NCI-H748 (cell line): Measurements from ENCODE around the gene DCAF5.
"Not testable (repeated sequence)": the region's sequence is repeated elsewhere in the genome, so short reads cannot be mapped to it uniquely, and the experiment has no call there.

Experiments used
- DNase-seq: peaks from one replicate; lab custom pipeline; 2025; ENCODE audit not compliant: unreplicated experiment; lab: John Stamatoyannopoulos, UW

DCAF5 gene

GRCh38 chr14:69043596-69044260 is 109.2 kb downstream of the DCAF5 start:
- DNase-seq: no peak

DNA sequence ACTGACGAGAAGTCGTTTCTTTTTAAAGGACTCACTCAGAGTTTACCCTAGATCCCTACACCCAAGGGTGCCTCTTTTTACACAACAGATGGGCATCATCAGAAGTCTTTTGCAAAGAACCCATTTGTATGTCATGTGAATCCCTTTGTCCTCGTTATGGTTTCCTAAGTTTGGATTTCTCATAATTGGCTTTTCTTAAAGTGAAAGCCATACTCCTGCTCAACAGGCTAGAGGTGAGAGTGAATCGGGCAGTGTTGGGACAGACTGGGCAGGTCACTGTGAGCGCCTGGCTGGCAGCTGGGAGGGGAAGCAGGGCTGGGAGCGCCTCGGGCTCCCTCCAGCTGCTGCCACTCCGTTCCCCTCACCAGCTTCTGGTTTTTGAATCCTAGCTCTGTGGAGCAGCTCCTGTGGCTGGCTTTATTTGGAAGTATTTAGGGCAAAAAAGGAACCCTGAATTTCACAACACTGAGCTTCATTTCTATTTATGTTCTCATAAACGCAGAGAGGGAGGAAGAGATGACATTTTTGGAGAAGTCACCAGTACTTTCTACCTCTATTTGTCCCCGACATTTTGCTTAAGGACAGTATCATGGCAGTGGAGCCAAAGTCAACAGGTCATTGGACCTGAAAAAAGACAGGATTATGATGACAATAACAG is 110.0 kb downstream of the DCAF5 start:
- peak; percentile 23 for DNase-seq

DNA sequence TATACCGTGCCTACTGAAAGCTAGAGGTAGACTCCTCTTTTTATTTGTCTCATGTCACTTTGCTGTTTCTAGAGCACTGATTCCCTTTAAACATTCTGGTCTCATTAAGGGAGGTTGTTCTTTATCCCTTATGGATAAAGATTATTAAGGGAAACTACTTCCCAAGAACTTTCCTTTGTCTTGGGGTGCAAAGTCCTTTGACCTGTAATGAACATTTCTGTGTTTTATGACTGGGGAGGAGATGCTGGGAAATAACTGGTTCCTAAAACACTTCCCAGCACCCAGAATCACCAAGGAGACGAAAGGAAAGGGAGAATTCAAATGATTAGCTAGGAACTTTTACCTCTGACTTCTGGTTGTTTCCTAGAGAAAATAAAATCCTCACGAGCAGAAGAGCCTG is 110.6 kb downstream of the DCAF5 start:
- DNase-seq: no peak

GRCh38 chr14:69041783-69042182 is 111.1 kb downstream of the DCAF5 start:
- no peak for DNase-seq

GRCh38 chr14:69040353-69040752 is 112.6 kb downstream of the DCAF5 start:
- no peak for DNase-seq

DNA sequence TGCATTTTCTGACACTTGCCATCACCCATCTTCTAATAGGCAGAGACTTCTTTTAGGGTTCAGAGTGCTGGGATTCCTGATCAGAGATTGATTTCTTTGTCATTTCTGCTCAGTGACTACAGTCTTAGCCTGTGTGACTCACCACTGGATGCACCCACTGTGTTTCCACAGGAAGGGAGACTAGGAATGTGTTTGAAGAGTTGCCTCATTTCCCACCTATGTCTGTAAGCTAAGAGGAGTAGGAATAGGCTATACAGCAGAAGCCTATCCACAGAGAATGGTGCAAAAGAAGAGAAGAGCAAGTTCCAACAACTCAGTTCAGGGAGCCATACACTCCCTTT is 113.7 kb downstream of the DCAF5 start:
- no peak for DNase-seq

- DNase-seq: no peak
Measured at GRCh38 chr14:69038455-69039287, 114.2 kb downstream of the DCAF5 start.

GRCh38 chr14:69037790-69038454 is 115.0 kb downstream of the DCAF5 start:
- no peak for DNase-seq

DNA sequence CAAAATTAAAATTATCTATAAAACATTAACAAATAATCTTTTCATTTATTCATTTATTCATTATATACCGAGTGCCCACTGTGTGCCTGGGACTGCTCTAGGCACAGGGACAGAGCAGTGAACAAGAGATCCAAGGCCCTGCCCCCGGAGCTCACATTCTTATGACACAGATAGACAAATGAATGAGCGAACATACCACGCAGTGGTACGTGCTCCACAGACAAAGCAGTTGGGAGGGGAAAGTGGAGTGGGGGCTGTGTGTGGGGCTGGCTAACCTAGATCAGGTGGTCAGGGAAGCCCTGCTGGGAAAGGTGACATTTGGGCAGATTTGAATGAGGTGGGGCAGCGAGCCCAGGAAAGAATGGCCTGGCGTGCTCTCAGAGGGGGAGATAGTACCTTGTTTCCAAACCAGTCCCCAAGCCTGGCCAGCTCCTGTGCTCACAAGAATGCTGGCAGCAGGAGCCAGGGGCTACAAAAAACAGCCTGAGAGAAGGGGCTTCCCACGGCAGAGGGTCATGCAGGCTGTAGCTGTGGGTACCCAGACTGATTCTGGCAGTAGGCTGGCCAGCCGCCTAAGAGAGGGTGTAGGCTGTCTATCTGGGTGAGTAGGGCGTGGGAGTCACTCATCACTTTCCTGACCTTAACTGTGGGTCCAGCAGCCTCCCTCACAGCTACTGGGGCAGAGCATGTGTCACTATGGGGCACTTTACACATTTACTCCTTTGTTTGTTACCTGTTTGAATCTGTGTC is 116.0 kb downstream of the DCAF5 start:
- DNase-seq: no peak

- no peak for DNase-seq
Measured at GRCh38 chr14:69034612-69035262, 118.2 kb downstream of the DCAF5 start.

- no peak for DNase-seq
Measured at GRCh38 chr14:69027242-69027913, 125.5 kb downstream of the DCAF5 start.

DNA sequence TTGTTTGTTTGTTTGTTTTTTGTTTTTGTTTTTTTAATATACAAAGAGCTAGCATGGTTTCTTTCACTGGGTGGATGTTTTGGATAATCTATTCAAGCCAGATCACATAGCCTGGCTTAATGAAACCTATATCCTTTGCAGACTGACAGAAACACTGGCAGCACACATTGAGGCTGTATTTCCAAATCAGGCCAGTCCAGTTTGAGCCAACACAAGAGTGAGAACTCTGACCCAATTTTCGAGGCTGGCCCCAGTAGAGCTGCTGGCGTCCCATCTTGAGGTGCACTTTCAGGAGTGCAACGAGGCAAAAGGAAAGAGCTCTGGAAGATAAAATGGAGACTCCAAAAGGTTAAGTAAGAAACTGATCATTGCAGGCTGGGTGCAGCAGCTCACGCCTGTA is 129.9 kb downstream of the DCAF5 start:
- no peak for DNase-seq

- not testable (repeated sequence) for DNase-seq
Measured at GRCh38 chr14:69022093-69022492, 130.8 kb downstream of the DCAF5 start.

DNA sequence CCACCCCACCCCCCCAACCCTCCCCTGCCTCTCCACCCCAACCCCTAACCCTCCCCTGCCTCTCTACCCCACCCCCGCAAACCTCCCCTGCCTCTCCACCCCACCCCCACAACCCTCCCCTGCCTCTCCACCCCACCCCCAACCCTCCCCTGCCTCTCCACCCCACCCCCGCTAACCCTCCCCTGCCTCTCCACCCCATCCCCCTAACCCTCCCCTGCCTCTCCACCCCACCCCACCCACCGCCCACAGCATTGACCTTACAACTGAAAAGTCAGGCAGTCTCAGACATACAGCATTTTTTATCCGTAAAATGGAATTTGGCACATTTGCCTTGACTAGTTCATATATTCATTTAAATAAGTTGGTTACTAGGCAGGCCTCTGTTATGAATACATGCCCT is 135.2 kb downstream of the DCAF5 start:
- DNase-seq: no peak

DNA sequence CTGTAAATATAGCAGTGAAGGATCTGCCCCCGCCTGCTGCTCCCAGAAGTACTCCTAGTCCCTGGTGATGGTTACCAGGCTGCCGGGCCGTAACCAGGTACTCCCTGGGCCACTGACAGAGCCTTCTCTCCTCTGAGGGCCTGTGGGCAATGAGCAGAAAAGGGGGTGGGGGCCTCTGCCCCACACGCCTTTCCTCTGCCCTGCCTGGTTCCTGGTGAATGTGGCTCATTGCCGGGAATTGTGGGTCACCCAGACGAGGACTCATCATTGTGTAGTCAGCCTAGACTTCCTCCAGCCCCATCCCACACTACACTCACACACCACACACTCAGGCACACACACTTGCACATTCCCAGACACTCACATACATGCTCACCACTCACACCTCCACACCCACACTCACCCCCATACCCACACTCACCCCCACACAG is 138.1 kb downstream of the DCAF5 start:
- no peak for DNase-seq

- DNase-seq: no peak
Measured at GRCh38 chr14:69013943-69014782, 138.8 kb downstream of the DCAF5 start.

GRCh38 chr14:69012256-69012953 is 140.5 kb downstream of the DCAF5 start:
- DNase-seq: no peak

- no peak for DNase-seq
Measured at GRCh38 chr14:69010648-69011047, 142.3 kb downstream of the DCAF5 start.
